AG09309 (cell line): ENCODE data around the gene TRERF1.
"Not testable (repeated sequence)": the region's sequence is repeated elsewhere in the genome, so short reads cannot be mapped to it uniquely, and the experiment has no call there.

Experiments
- DNase-seq: peaks from one replicate; pipeline ENCODE4 v3.0.0-alpha.2; 2010; ENCODE audit warnings: low read depth
- H3K4me3 ChIP-seq: 2 replicates; pipeline ENCODE4 v1.5.1; 2011; ENCODE audit warnings: mild to moderate bottlenecking, low read depth, low read length, moderate library complexity; ENCODE audit not compliant: control insufficient read depth
- CTCF ChIP-seq: IDR thresholded peaks from 2 replicates; pipeline ENCODE4 v1.5.1; 2011; ENCODE audit warnings: mild to moderate bottlenecking, low read depth, low read length, inconsistent platforms; ENCODE audit not compliant: insufficient read depth, control insufficient read depth; ENCODE audit errors: missing control alignments

Gene TRERF1

GRCh38 chr6:42222448-42222847 lies 229.3 kb downstream of the TRERF1 start:
- no peak overlapping the region for H3K4me3 ChIP-seq
- TF ChIP-seq CTCF, result no peak
- DNase-seq, result no peak

GRCh38 chr6:42221546-42221945 lies 230.2 kb downstream of the TRERF1 start:
- no peak for DNase-seq
- no peak overlapping the region for H3K4me3 ChIP-seq
- no peak for TF ChIP-seq CTCF

GRCh38 chr6:42220807-42221206 lies 230.9 kb downstream of the TRERF1 start:
- H3K4me3 ChIP-seq, result no peak overlapping the region
- no peak for DNase-seq
- no peak for TF ChIP-seq CTCF

GRCh38 chr6:42217519-42218367 lies 234.0 kb downstream of the TRERF1 start, which contains the start of gene MRPS10:
MRPS10 (minus strand) TSS chr6:42217861; CDS start chr6:42217849, 12 bp downstream.
- H3K4me3 ChIP-seq, result peak within 1 kb of the TSS; percentile 70
- TF ChIP-seq CTCF, result no peak
- peak; percentile 76 for DNase-seq

- no peak for DNase-seq
- H3K4me3 ChIP-seq, result peak overlapping the region; percentile 70
- TF ChIP-seq CTCF, result no peak
Measured at GRCh38 chr6:42217157-42217518, 234.6 kb downstream of the TRERF1 start.

GRCh38 chr6:42216495-42216894 lies 235.2 kb downstream of the TRERF1 start:
- H3K4me3 ChIP-seq, DNase-seq: not testable (repeated sequence)

- H3K4me3 ChIP-seq, result no peak overlapping the region
- TF ChIP-seq CTCF, result no peak
- no peak for DNase-seq
Measured at GRCh38 chr6:42212442-42212841, 239.3 kb downstream of the TRERF1 start.
